Mesenchymal stem cell (in vitro differentiated cells and primary cell): ENCODE measurements around the gene BCAR1.
A peak's percentile ranks its signal among the peaks of the same experiment; 100 is the strongest.

Source experiments
- DNase-seq: peaks from one replicate; pipeline ENCODE4 v3.0.0-alpha.2; 2013
- H2AFZ ChIP-seq: one replicate; pipeline ENCODE4 v1.6.1; 2013; ENCODE audit warnings: low read depth, mild to moderate bottlenecking, control low read depth, inconsistent platforms, low read length, moderate library complexity
- H2AK5ac ChIP-seq: 2 replicates; pipeline ENCODE4 v1.6.1; 2013; ENCODE audit warnings: low read length, moderate library complexity, mild to moderate bottlenecking, inconsistent platforms; ENCODE audit not compliant: severe bottlenecking
- H2BK120ac ChIP-seq: one replicate; pipeline ENCODE4 v1.6.1; 2013; ENCODE audit warnings: low read depth, mild to moderate bottlenecking, inconsistent platforms, low read length, moderate library complexity
- H2BK12ac ChIP-seq, 2 experiments: one replicate each; pipeline ENCODE4 v1.6.1; 2013; ENCODE audit warnings: inconsistent platforms in 2 of 2, low read length in 2 of 2, mild to moderate bottlenecking in 2 of 2, moderate library complexity in 2 of 2, control low read depth in 1 of 2
- H2BK15ac ChIP-seq: one replicate; pipeline ENCODE4 v1.6.1; 2013; ENCODE audit warnings: mild to moderate bottlenecking, low read depth, inconsistent platforms; ENCODE audit not compliant: poor library complexity, severe bottlenecking
- H2BK5ac ChIP-seq: 2 replicates; pipeline ENCODE4 v1.6.1; 2013; ENCODE audit warnings: low read depth, mild to moderate bottlenecking, low read length, control low read depth, inconsistent platforms; ENCODE audit not compliant: poor library complexity, severe bottlenecking
- H3K14ac ChIP-seq, 2 experiments: one replicate each; pipeline ENCODE4 v1.6.1; 2013; ENCODE audit warnings: inconsistent platforms in 2 of 2, low read length in 2 of 2, control low read depth in 1 of 2, mild to moderate bottlenecking in 1 of 2, moderate library complexity in 1 of 2
- H3K18ac ChIP-seq, 2 experiments: one replicate each; pipeline ENCODE4 v1.6.1; 2013; ENCODE audit warnings: inconsistent platforms in 2 of 2, low read length in 2 of 2, control low read depth in 1 of 2, low read depth in 1 of 2, mild to moderate bottlenecking in 1 of 2
- H3K23ac ChIP-seq, 2 experiments: one replicate each; pipeline ENCODE4 v1.6.1; 2013; ENCODE audit warnings: inconsistent platforms in 2 of 2, low read length in 2 of 2, mild to moderate bottlenecking in 2 of 2, moderate library complexity in 2 of 2, control low read depth in 1 of 2
- H3K27ac ChIP-seq: 2 replicates; pipeline ENCODE4 v1.5.1; 2013; ENCODE audit warnings: mild to moderate bottlenecking, moderate library complexity, low read length, control low read depth, inconsistent platforms; ENCODE audit not compliant: poor library complexity, severe bottlenecking
- H3K27me3 ChIP-seq, 2 experiments: 2 replicates each; pipeline versions ENCODE4 v1.6.1 to v1.7.0; 2013; ENCODE audit warnings: low read length in 2 of 2, mild to moderate bottlenecking in 2 of 2, moderate library complexity in 2 of 2, control low read depth in 1 of 2, inconsistent platforms in 1 of 2; ENCODE audit not compliant: control insufficient read depth in 1 of 2, insufficient read depth in 1 of 2
- H3K36me3 ChIP-seq, 2 experiments: 2 replicates each; pipeline versions ENCODE4 v1.6.1 to v1.7.0; 2013; ENCODE audit warnings: low read length in 2 of 2, control low read depth in 1 of 2, inconsistent platforms in 1 of 2, low read depth in 1 of 2, mild to moderate bottlenecking in 1 of 2; ENCODE audit not compliant: insufficient read depth in 2 of 2, control insufficient read depth in 1 of 2
- H3K4ac ChIP-seq, 2 experiments: one replicate each; pipeline ENCODE4 v1.6.1; 2013; ENCODE audit warnings: inconsistent platforms in 2 of 2, low read length in 2 of 2, mild to moderate bottlenecking in 2 of 2, moderate library complexity in 2 of 2, control low read depth in 1 of 2, low read depth in 1 of 2
- H3K4me1 ChIP-seq: 2 replicates; pipeline ENCODE4 v1.6.1; 2013; ENCODE audit warnings: low read depth, low read length, control low read depth; ENCODE audit not compliant: control insufficient read depth, insufficient read depth
- H3K4me2 ChIP-seq: 2 replicates; pipeline ENCODE4 v1.6.1; 2013; ENCODE audit warnings: low read length, mild to moderate bottlenecking, inconsistent platforms; ENCODE audit not compliant: poor library complexity, severe bottlenecking
- H3K4me3 ChIP-seq, 2 experiments: 2 replicates each; pipeline versions ENCODE4 v1.5.1 to v1.7.0; 2013; ENCODE audit warnings: low read length in 2 of 2, mild to moderate bottlenecking in 2 of 2, control low read depth in 1 of 2, low read depth in 1 of 2; ENCODE audit not compliant: insufficient read depth in 1 of 2
- H3K79me1 ChIP-seq: replicated peaks from 2 replicates; pipeline ENCODE4 v1.6.1; 2013; ENCODE audit warnings: mild to moderate bottlenecking, control low read depth, low read length, inconsistent platforms; ENCODE audit not compliant: poor library complexity, severe bottlenecking
- H3K9ac ChIP-seq: 2 replicates; pipeline ENCODE4 v1.7.0; 2013; ENCODE audit warnings: mild to moderate bottlenecking, low read length, moderate library complexity
- H3K9me3 ChIP-seq: 2 replicates; pipeline ENCODE4 v1.7.0; 2013; ENCODE audit warnings: mild to moderate bottlenecking, low read length; ENCODE audit not compliant: control insufficient read depth
- H4K8ac ChIP-seq: one replicate; pipeline ENCODE4 v1.6.1; 2013; ENCODE audit warnings: inconsistent platforms, mild to moderate bottlenecking, low read length, moderate library complexity
- H4K91ac ChIP-seq: one replicate; pipeline ENCODE4 v1.6.1; 2013; ENCODE audit warnings: mild to moderate bottlenecking, low read length, inconsistent platforms
- WGBS: methylation state at CpG from one replicate; pipeline ENCODE4 v1.1.7; 2013; ENCODE audit warnings: mixed read lengths; 5-methylcytosine and 5-hydroxymethylcytosine counted together

The BCAR1 gene

DNA sequence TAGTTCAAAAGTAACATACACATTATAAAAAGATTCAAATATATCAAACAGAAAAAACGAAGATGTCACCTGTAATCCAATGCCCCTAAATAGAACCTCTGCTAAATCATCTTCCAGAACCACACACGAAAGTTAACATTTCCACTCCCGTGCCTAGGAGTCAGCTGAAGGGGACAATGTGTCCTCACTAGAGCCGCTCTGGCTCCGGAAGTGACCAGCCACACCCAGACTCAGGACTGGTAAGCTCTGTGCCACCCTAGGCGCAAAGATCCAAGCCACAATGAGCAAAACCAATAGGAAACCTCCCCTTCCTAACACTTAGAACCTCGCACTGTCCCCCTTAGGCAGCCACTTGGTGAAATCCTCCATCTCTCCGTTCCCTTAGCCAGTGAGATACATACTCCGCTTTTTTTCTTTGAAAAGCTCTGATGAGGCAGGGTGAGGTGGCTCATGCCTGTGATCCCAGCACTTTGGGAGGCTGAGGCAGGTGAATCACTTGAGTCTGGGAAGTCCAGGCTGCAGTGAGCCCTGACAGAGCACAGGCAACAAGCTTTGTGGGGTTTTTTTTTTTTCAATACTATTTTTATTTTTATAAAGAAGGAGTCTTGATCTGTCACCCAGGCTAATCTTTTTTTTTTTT lies 20.8 kb downstream of the BCAR1 start:
- Histone ChIP-seq H3K4me2 (no peak overlapping the region), H3K4me3 (no peak overlapping the region), H3K18ac (no peak overlapping the region), H4K8ac (no peak overlapping the region), H2BK12ac (no peak overlapping the region), H3K36me3 (peaks cover 75 to 78% of the 10 kb centered on the region in 2 experiments), H2BK15ac (no peak overlapping the region), H2AK5ac (no peak overlapping the region), H4K91ac (no peak overlapping the region), H2BK120ac (no peak overlapping the region), H3K4ac (no peak overlapping the region), H3K27ac (peak overlapping the region; percentile 5), H2AFZ (no peak overlapping the region), H3K9ac (peak overlapping the region; percentile 24), H3K14ac (no peak overlapping the region), H3K9me3 (no peaks in the 10 kb centered on the region), H3K27me3 (no peaks in the 10 kb centered on the region), H3K4me1 (peaks cover 59% of the 10 kb centered on the region), H2BK5ac (no peak overlapping the region), H3K23ac (no peak overlapping the region), H3K79me1 (peaks cover 17% of the 10 kb centered on the region)
- WGBS = 98% methylated on average over 8 of the region's 9 CpGs
- DNase-seq = no peak

DNA sequence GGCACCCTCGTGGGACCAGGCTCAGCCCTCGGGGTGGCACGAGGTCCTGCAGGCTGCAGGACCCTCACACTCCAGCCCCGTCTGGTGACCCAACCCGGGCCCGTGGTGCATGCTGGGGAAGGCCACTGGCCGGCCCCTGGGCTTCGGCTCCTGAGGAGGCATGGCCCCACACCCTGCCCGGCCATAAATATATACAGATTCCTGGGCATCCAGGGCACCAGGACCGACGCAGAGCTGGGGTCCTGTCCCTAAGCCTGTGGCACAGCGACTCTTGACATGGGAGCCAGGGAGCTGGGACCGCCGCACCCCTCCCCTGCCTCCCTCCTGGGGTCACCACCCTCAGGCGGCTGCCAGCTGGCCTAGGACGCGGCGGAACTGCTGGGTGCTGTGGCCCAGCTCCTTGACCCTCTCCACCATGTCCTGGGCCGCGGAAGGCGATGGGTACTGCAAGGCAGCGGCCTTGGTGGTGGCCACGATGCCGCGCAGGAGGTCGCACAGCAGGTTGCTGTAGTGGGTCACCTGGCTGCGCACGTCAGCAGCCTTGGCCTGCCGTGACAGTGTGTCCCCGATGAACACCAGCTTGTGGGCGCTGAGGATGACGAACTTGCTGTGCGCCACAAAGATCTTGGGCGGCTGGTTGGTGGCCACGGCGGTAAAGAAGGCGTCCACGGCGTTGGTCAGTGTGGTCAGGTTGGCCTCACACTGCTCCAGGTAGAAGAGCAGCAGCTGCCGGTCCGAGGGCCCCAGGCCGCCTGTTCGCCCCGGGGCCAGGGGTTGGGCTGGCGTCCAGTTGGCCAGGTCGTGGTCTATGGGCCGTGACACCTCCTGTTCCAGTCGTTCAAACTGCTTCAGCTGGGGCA lies 22.0 kb downstream of the BCAR1 start:
- H2AK5ac ChIP-seq = peak overlapping the region; percentile 28
- no peak overlapping the region for H2AFZ ChIP-seq
- DNase-seq = no peak
- H3K23ac ChIP-seq = no peak overlapping the region
- H2BK15ac ChIP-seq = no peak overlapping the region
- H3K14ac ChIP-seq = no peak overlapping the region
- H2BK120ac ChIP-seq = no peak overlapping the region
- no peaks in the 10 kb centered on the region for H3K9me3 ChIP-seq
- no peak overlapping the region for H3K4me2 ChIP-seq
- peak overlapping the region; percentile 20 for H4K91ac ChIP-seq
- WGBS = 96% methylated on average over 48 of the region's 48 CpGs
- no peak overlapping the region for H3K9ac ChIP-seq
- H3K18ac ChIP-seq = peak overlapping the region; percentile 15 to 28
- no peak overlapping the region for H2BK5ac ChIP-seq
- H4K8ac ChIP-seq = no peak overlapping the region
- peaks cover 17% of the 10 kb centered on the region for H3K79me1 ChIP-seq
- H3K4me1 ChIP-seq = peaks cover 54% of the 10 kb centered on the region
- H3K4ac ChIP-seq = peak overlapping the region in 1 of 2 experiments; percentile 25
- H3K27me3 ChIP-seq = peaks cover 0 to 5% of the 10 kb centered on the region in 2 experiments
- H3K36me3 ChIP-seq = peaks cover 64 to 67% of the 10 kb centered on the region in 2 experiments
- peak overlapping the region; percentile 24 for H3K27ac ChIP-seq
- peak overlapping the region in 1 of 2 experiments; percentile 30 for H3K4me3 ChIP-seq
- peak overlapping the region in 1 of 2 experiments; percentile 76 for H2BK12ac ChIP-seq

DNA sequence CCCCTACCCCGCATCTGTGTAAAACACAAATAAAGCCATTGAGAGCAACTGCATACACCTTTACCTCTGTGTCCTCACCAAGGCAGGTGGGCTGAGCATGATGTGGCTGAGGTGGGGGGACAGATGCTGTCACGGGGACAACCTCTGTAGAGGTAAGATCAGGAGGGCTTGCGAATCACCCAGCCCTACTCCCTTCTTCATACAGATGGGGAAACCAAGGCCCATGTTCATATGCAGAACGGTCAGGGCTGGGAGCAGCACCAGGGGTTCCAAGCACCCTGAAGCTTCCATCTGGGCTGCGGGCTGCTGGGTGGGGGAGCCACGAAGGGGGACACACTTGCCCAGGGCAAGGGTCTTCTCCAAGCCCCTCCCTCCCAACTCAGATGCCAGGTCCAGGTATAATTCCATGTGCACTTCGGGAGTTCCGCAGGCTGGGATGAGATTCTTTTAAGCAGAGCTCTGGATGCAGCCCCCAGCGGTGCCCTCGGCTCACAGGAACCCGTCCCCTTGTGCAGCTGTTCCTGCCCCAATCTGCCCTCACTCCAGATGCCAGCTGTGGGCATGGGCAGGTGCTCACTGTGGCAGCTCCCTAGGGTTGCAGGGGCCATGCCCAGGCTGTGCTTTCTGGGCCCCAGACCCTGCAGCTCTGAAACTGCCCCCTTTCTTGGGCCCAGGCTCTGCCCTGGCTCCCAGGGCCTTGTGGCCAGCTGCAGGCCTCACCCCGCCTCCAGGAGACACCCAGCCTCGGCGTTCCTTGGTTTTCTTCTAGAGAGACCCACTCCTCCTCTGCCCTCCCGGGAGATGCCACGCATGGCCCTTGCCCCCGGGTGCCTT lies 23.1 kb downstream of the BCAR1 start:
- peaks cover 0 to 8% of the 10 kb centered on the region in 2 experiments for H3K27me3 ChIP-seq
- no peak overlapping the region for H2BK5ac ChIP-seq
- peaks cover 17% of the 10 kb centered on the region for H3K79me1 ChIP-seq
- 96% methylated on average over 16 of the region's 17 CpGs for WGBS
- H3K9ac ChIP-seq = no peak overlapping the region
- no peak overlapping the region for H3K4me3 ChIP-seq
- H4K8ac ChIP-seq = no peak overlapping the region
- H3K4me1 ChIP-seq = peaks cover 45% of the 10 kb centered on the region
- H3K36me3 ChIP-seq = peaks cover 56 to 57% of the 10 kb centered on the region in 2 experiments
- H2AFZ ChIP-seq = no peak overlapping the region
- H3K27ac ChIP-seq = no peak overlapping the region
- no peak overlapping the region for H3K18ac ChIP-seq
- no peak overlapping the region for H3K23ac ChIP-seq
- no peak overlapping the region for H4K91ac ChIP-seq
- no peak overlapping the region for H2BK120ac ChIP-seq
- H3K9me3 ChIP-seq = no peaks in the 10 kb centered on the region
- DNase-seq = no peak
- no peak overlapping the region for H2AK5ac ChIP-seq
- H3K14ac ChIP-seq = no peak overlapping the region
- H2BK12ac ChIP-seq = no peak overlapping the region
- no peak overlapping the region for H3K4ac ChIP-seq
- no peak overlapping the region for H2BK15ac ChIP-seq
- H3K4me2 ChIP-seq = no peak overlapping the region
